ENCODE data around the gene KCNMB2. TPM values are rescaled to one million over a fixed set of nuclear protein-coding genes. Genes with fewer than 3 reads are reported as not detected.
A peak's percentile ranks its signal among the peaks of the same experiment; 100 is the strongest.

The KCNMB2 gene
- total RNA-seq, 1 experiment from 2014 or later: not detected

GRCh38 chr3:178561239-178561638, 25.0 kb downstream of the KCNMB2 start:
- Histone ChIP-seq H3K27me3 (replicated peaks; ENCODE audit: control insufficient read depth, insufficient read depth, low read length) (no peaks in the 10 kb centered on the region), H3K9me3 (no peaks in the 10 kb centered on the region), H3K4me3 (ENCODE audit: low read depth, low read length) (no peak overlapping the region), H3K4me1 (no peaks in the 10 kb centered on the region), H3K36me3 (ENCODE audit: control insufficient read depth, insufficient read depth, low read length) (no peaks in the 10 kb centered on the region)
- Mint-ChIP-seq H3K4me3 (ENCODE audit: unreplicated experiment) (no peak overlapping the region), H3K9me3 (ENCODE audit: unreplicated experiment) (no peaks in the 10 kb centered on the region), H3K36me3 (ENCODE audit: insufficient read depth, unreplicated experiment) (no peaks in the 10 kb centered on the region), H3K4me1 (ENCODE audit: low read depth, unreplicated experiment) (peaks cover 6% of the 10 kb centered on the region), H3K27me3 (ENCODE audit: insufficient read depth, unreplicated experiment) (no peaks in the 10 kb centered on the region), H3K27ac (ENCODE audit: unreplicated experiment) (no peak overlapping the region)
- CTCF ChIA-PET: no interaction called here
- DNase-seq: no peak
- POLR2A ChIA-PET: no interaction called here
- BruUV-seq (replicated peaks): no TSS peak
- intact Hi-C loops (cut with micrococcal nuclease; ENCODE audit: unreplicated experiment): no loop called here
- no peak for TF ChIP-seq CTCF (IDR thresholded peaks at IDR 0.05; ENCODE audit: insufficient read depth in 1 of 2, low read depth in 1 of 2, low read length in 1 of 2, severe bottlenecking in 1 of 2, unreplicated experiment in 1 of 2)

GRCh38 chr3:178562143-178562946, 26.1 kb downstream of the KCNMB2 start:
- Mint-ChIP-seq H3K27me3 (ENCODE audit: insufficient read depth, unreplicated experiment) (no peaks in the 10 kb centered on the region), H3K27ac (ENCODE audit: unreplicated experiment) (peak overlapping the region; percentile 3), H3K9me3 (ENCODE audit: unreplicated experiment) (no peaks in the 10 kb centered on the region), H3K36me3 (ENCODE audit: insufficient read depth, unreplicated experiment) (no peaks in the 10 kb centered on the region), H3K4me1 (ENCODE audit: low read depth, unreplicated experiment) (peaks cover 6% of the 10 kb centered on the region), H3K4me3 (ENCODE audit: unreplicated experiment) (no peak overlapping the region)
- POLR2A ChIA-PET: no interaction called here
- CTCF ChIA-PET: no interaction called here
- Histone ChIP-seq H3K4me1 (no peaks in the 10 kb centered on the region), H3K27me3 (replicated peaks; ENCODE audit: control insufficient read depth, insufficient read depth, low read length) (no peaks in the 10 kb centered on the region), H3K9me3 (no peaks in the 10 kb centered on the region), H3K36me3 (ENCODE audit: control insufficient read depth, insufficient read depth, low read length) (no peaks in the 10 kb centered on the region), H3K4me3 (ENCODE audit: low read depth, low read length) (no peak overlapping the region)
- intact Hi-C loops (cut with micrococcal nuclease; ENCODE audit: unreplicated experiment): no loop called here
- TF ChIP-seq CTCF (IDR thresholded peaks at IDR 0.05; ENCODE audit: insufficient read depth in 1 of 2, low read depth in 1 of 2, low read length in 1 of 2, severe bottlenecking in 1 of 2, unreplicated experiment in 1 of 2): no peak
- no peak for DNase-seq
- BruUV-seq (replicated peaks): no TSS peak

- Mint-ChIP-seq H3K27ac (ENCODE audit: unreplicated experiment) (no peak overlapping the region), H3K27me3 (ENCODE audit: insufficient read depth, unreplicated experiment) (no peaks in the 10 kb centered on the region), H3K36me3 (ENCODE audit: insufficient read depth, unreplicated experiment) (no peaks in the 10 kb centered on the region), H3K4me3 (ENCODE audit: unreplicated experiment) (no peak overlapping the region), H3K9me3 (ENCODE audit: unreplicated experiment) (no peaks in the 10 kb centered on the region), H3K4me1 (ENCODE audit: low read depth, unreplicated experiment) (peaks cover 6% of the 10 kb centered on the region)
- ChIA-PET CTCF (no interaction called here), POLR2A (no interaction called here)
- H3K36me3 ChIP-seq (ENCODE audit: control insufficient read depth, insufficient read depth, low read length): no peaks in the 10 kb centered on the region
- DNase-seq: no peak
- intact Hi-C loops (cut with micrococcal nuclease; ENCODE audit: unreplicated experiment): no loop called here
- H3K4me1 ChIP-seq: no peaks in the 10 kb centered on the region
- no peaks in the 10 kb centered on the region for H3K9me3 ChIP-seq
- TF ChIP-seq CTCF (IDR thresholded peaks at IDR 0.05; ENCODE audit: insufficient read depth in 1 of 2, low read depth in 1 of 2, low read length in 1 of 2, severe bottlenecking in 1 of 2, unreplicated experiment in 1 of 2): no peak
- no TSS peak for BruUV-seq (replicated peaks)
- no peak overlapping the region for H3K4me3 ChIP-seq (ENCODE audit: low read depth, low read length)
- H3K27me3 ChIP-seq (replicated peaks; ENCODE audit: control insufficient read depth, insufficient read depth, low read length): no peaks in the 10 kb centered on the region
Measured at GRCh38 chr3:178562947-178563232, 26.7 kb downstream of the KCNMB2 start.

Data from Caco-2 (cell line).